Ishikawa (cell line): ENCODE data around the gene AUTS2.

Source experiments
- CREB1 ChIP-seq: IDR thresholded peaks from 2 replicates; pipeline ENCODE4 v1.6.1; 2012; ENCODE audit warnings: low read depth
- EGR1 ChIP-seq: IDR thresholded peaks from 2 replicates; pipeline ENCODE4 v1.6.1; 2012
- EP300 ChIP-seq: IDR thresholded peaks from 2 replicates; pipeline ENCODE4 v1.6.1; 2012; ENCODE audit warnings: borderline replicate concordance
- FOXM1 ChIP-seq: IDR thresholded peaks from 2 replicates; pipeline ENCODE4 v1.6.1; 2012; ENCODE audit warnings: low read depth, borderline replicate concordance
- NFIC ChIP-seq: IDR thresholded peaks from 2 replicates; pipeline ENCODE4 v1.6.1; 2012
- RAD21 ChIP-seq: IDR thresholded peaks from 2 replicates; pipeline ENCODE4 v1.6.1; 2012; ENCODE audit warnings: low read depth
- TAF1 ChIP-seq: IDR thresholded peaks from 2 replicates; pipeline ENCODE4 v1.6.1; 2012; ENCODE audit warnings: low read depth, mild to moderate bottlenecking
- TCF12 ChIP-seq: IDR thresholded peaks from 2 replicates; pipeline ENCODE4 v1.6.1; 2012; ENCODE audit warnings: low read depth
- TEAD4 ChIP-seq: IDR thresholded peaks from 2 replicates; pipeline ENCODE4 v1.6.1; 2012
- YY1 ChIP-seq: IDR thresholded peaks from 2 replicates; pipeline ENCODE4 v1.6.1; 2012; ENCODE audit warnings: low read depth
- TF ChIP-seq, protein P1 (sequence below): IDR thresholded peaks from 2 replicates; pipeline ENCODE4 v1.6.1; 2012
- TF ChIP-seq, protein P2 (sequence below): IDR thresholded peaks from 2 replicates; pipeline ENCODE4 v1.6.1; 2012; ENCODE audit warnings: low read depth, mild to moderate bottlenecking
- TF ChIP-seq, protein P3 (sequence below): IDR thresholded peaks from 2 replicates; pipeline ENCODE4 v1.6.1; 2012

DNA sequence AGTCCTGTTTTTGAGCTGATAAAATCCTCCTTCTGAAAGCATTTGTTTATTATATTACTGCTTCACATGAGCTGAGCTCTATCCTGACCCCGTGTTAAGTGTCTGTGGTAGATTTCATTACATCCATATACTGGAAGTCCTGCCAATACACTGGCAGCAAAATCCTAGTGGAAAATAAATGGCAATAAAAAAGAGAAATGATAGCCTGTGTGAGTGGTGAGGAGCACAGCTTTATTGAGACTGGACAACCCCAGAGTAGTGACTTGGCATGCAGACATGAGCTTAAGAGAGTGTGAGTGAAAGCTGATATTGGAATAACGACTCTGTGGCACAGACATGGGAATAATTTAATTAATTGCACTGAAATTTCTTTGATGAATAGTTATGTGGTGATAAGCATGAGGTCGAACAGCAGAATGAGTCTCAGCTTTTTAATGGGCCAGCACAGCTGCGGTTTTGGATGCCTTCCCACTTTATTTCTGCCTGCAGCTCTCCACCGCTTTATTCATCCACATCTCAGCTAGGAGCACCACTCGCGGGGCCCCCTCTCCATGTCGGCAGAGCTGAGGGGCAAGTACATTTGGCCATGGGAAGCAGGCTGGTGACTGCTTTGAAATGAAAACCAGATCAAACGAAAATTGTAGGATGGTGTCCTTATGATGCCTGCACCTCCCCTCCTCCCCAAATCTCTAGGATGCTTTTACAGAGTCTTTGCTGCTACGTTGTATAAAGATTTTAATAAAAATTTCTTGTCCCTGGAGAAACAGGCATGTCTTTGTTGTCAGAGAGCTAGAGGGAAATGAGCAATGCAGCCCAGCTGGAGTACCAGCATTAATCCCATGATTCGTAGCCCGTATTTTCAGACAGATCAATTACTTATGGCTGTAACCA is 494.3 kb downstream of the AUTS2 start:
- TF ChIP-seq, protein P1, sequence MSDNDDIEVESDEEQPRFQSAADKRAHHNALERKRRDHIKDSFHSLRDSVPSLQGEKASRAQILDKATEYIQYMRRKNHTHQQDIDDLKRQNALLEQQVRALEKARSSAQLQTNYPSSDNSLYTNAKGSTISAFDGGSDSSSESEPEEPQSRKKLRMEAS: no peak
- TF ChIP-seq, protein P2, sequence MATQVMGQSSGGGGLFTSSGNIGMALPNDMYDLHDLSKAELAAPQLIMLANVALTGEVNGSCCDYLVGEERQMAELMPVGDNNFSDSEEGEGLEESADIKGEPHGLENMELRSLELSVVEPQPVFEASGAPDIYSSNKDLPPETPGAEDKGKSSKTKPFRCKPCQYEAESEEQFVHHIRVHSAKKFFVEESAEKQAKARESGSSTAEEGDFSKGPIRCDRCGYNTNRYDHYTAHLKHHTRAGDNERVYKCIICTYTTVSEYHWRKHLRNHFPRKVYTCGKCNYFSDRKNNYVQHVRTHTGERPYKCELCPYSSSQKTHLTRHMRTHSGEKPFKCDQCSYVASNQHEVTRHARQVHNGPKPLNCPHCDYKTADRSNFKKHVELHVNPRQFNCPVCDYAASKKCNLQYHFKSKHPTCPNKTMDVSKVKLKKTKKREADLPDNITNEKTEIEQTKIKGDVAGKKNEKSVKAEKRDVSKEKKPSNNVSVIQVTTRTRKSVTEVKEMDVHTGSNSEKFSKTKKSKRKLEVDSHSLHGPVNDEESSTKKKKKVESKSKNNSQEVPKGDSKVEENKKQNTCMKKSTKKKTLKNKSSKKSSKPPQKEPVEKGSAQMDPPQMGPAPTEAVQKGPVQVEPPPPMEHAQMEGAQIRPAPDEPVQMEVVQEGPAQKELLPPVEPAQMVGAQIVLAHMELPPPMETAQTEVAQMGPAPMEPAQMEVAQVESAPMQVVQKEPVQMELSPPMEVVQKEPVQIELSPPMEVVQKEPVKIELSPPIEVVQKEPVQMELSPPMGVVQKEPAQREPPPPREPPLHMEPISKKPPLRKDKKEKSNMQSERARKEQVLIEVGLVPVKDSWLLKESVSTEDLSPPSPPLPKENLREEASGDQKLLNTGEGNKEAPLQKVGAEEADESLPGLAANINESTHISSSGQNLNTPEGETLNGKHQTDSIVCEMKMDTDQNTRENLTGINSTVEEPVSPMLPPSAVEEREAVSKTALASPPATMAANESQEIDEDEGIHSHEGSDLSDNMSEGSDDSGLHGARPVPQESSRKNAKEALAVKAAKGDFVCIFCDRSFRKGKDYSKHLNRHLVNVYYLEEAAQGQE: no peak
- TF ChIP-seq CREB1: no peak
- TF ChIP-seq RAD21: no peak
- TF ChIP-seq TEAD4: no peak
- no peak for TF ChIP-seq TCF12
- TF ChIP-seq EP300: no peak
- TF ChIP-seq FOXM1: no peak
- TF ChIP-seq YY1: no peak
- no peak for TF ChIP-seq NFIC
- TF ChIP-seq, protein P3, sequence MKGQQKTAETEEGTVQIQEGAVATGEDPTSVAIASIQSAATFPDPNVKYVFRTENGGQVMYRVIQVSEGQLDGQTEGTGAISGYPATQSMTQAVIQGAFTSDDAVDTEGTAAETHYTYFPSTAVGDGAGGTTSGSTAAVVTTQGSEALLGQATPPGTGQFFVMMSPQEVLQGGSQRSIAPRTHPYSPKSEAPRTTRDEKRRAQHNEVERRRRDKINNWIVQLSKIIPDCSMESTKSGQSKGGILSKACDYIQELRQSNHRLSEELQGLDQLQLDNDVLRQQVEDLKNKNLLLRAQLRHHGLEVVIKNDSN: no peak
- TF ChIP-seq TAF1: no peak
- no peak for TF ChIP-seq EGR1
